ENCODE results near the gene SERINC5.
"Not testable (repeated sequence)": the region's sequence is repeated elsewhere in the genome, so short reads cannot be mapped to it uniquely, and the experiment has no call there.

Gene SERINC5
- 112 to 228 (median 220) reads per million in 3 donors for total RNA-seq

- peak within 1 kb of the TSS; percentile 86 for H3K27ac ChIP-seq (ENCODE audit: insufficient read depth, low read length, poor library complexity, severe bottlenecking)
- peak within 1 kb of the TSS; percentile 93 for H3K4me3 ChIP-seq (ENCODE audit: insufficient read depth, low read depth, low read length, poor library complexity, severe bottlenecking)
- peaks cover 17% of the 10 kb centered on the region for H3K4me1 ChIP-seq (ENCODE audit: control insufficient read depth, insufficient read depth, low read length, poor library complexity, severe bottlenecking)
- H3K36me3 ChIP-seq (ENCODE audit: control insufficient read depth, insufficient read depth, low read length): no peaks in the 10 kb centered on the region
- H3K27me3 ChIP-seq (replicated peaks; ENCODE audit: control insufficient read depth, insufficient read depth, low read length, poor library complexity, severe bottlenecking): no peaks in the 10 kb centered on the region
- peak; percentile 74 to 82 (median 80) for DNase-seq
- H3K9me3 ChIP-seq (ENCODE audit: control insufficient read depth, low read length): no peaks in the 10 kb centered on the region
These were observed at the start of gene SERINC5 for GRCh38 chr5:80255811-80256712. SERINC5 (minus strand) TSS chr5:80256048; CDS start chr5:80255922, 126 bp downstream.

DNA sequence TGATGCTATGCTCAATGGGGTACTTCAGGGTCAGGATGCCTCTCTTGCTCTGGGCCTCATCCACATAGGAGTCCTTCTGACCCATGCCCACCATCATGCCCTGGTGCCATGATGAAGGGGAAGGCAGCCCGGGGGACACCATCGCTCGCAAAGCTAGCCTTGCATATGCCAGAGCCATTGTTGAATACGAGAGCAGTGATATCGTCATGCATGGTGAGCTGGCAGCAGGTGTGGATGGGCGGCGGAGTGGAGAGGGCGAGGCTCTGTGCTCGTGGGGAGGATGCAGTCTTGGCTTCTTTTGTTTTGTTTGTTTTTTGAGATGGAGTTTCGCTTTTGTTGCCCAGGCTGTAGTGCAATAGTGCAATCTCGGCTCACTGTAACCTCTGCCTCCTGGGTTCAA lies 46.8 kb upstream of the SERINC5 start:
- DNase-seq: no peak
- no peaks in the 10 kb centered on the region for H3K9me3 ChIP-seq (ENCODE audit: control insufficient read depth, low read length)
- H3K4me1 ChIP-seq (ENCODE audit: control insufficient read depth, insufficient read depth, low read length, poor library complexity, severe bottlenecking): no peaks in the 10 kb centered on the region
- H3K36me3 ChIP-seq (ENCODE audit: control insufficient read depth, insufficient read depth, low read length): no peaks in the 10 kb centered on the region
- H3K4me3 ChIP-seq (ENCODE audit: insufficient read depth, low read depth, low read length, poor library complexity, severe bottlenecking): no peak overlapping the region
- no peaks in the 10 kb centered on the region for H3K27me3 ChIP-seq (replicated peaks; ENCODE audit: control insufficient read depth, insufficient read depth, low read length, poor library complexity, severe bottlenecking)
- no peak overlapping the region for H3K27ac ChIP-seq (ENCODE audit: insufficient read depth, low read length, poor library complexity, severe bottlenecking)

GRCh38 chr5:80301342-80301741 lies 45.5 kb upstream of the SERINC5 start:
- not testable (repeated sequence) for H3K4me3 ChIP-seq (ENCODE audit: insufficient read depth, low read depth, low read length, poor library complexity, severe bottlenecking); H3K9me3 ChIP-seq (ENCODE audit: control insufficient read depth, low read length); H3K27me3 ChIP-seq (replicated peaks; ENCODE audit: control insufficient read depth, insufficient read depth, low read length, poor library complexity, severe bottlenecking); H3K4me1 ChIP-seq (ENCODE audit: control insufficient read depth, insufficient read depth, low read length, poor library complexity, severe bottlenecking); H3K27ac ChIP-seq (ENCODE audit: insufficient read depth, low read length, poor library complexity, severe bottlenecking); DNase-seq; H3K36me3 ChIP-seq (ENCODE audit: control insufficient read depth, insufficient read depth, low read length)

DNA sequence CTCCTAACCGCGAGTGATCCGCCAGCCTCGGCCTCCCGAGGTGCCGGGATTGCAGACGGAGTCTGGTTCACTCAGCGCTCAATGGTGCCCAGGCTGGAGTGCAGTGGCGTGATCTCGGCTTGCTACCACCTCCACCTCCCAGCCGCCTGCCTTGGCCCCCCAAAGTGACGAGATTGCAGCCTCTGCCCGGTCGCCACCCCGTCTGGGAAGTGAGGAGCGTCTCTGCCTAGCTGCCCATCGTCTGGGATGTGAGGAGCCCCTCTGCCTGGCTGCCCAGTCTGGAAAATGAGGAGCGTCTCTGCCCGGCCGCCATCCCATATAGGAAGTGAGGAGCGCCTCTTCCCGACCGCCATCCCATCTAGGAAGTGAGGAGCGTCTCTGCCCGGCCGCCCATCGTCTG lies 44.9 kb upstream of the SERINC5 start:
- DNase-seq; H3K4me3 ChIP-seq (ENCODE audit: insufficient read depth, low read depth, low read length, poor library complexity, severe bottlenecking); H3K27me3 ChIP-seq (replicated peaks; ENCODE audit: control insufficient read depth, insufficient read depth, low read length, poor library complexity, severe bottlenecking); H3K27ac ChIP-seq (ENCODE audit: insufficient read depth, low read length, poor library complexity, severe bottlenecking); H3K36me3 ChIP-seq (ENCODE audit: control insufficient read depth, insufficient read depth, low read length); H3K4me1 ChIP-seq (ENCODE audit: control insufficient read depth, insufficient read depth, low read length, poor library complexity, severe bottlenecking); H3K9me3 ChIP-seq (ENCODE audit: control insufficient read depth, low read length): not testable (repeated sequence)

DNA sequence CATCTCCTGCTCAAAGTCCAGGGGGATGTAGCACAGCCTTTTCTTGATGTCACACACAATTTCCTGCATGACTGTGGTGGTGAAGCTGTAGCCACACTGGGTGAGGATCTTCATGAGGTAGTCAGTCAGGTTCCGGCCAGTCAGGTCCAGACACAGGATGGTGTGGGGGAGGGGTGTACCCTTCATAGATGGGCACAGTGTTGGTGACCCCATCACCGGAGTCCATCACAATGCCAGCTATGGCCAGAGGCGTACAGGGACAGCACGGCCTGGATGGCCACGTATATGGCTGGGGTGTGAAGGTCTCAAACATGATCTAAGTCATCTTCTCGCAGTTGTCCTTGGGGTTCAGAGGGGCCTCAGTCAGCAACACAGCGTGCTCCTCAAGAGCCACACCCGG lies 44.3 kb upstream of the SERINC5 start:
- H3K4me1 ChIP-seq (ENCODE audit: control insufficient read depth, insufficient read depth, low read length, poor library complexity, severe bottlenecking): no peaks in the 10 kb centered on the region
- no peaks in the 10 kb centered on the region for H3K9me3 ChIP-seq (ENCODE audit: control insufficient read depth, low read length)
- H3K36me3 ChIP-seq (ENCODE audit: control insufficient read depth, insufficient read depth, low read length): no peaks in the 10 kb centered on the region
- DNase-seq: no peak
- no peak overlapping the region for H3K4me3 ChIP-seq (ENCODE audit: insufficient read depth, low read depth, low read length, poor library complexity, severe bottlenecking)
- no peaks in the 10 kb centered on the region for H3K27me3 ChIP-seq (replicated peaks; ENCODE audit: control insufficient read depth, insufficient read depth, low read length, poor library complexity, severe bottlenecking)
- H3K27ac ChIP-seq (ENCODE audit: insufficient read depth, low read length, poor library complexity, severe bottlenecking): no peak overlapping the region

- no peaks in the 10 kb centered on the region for H3K27me3 ChIP-seq (replicated peaks; ENCODE audit: control insufficient read depth, insufficient read depth, low read length, poor library complexity, severe bottlenecking)
- no peak for DNase-seq
- no peak overlapping the region for H3K27ac ChIP-seq (ENCODE audit: insufficient read depth, low read length, poor library complexity, severe bottlenecking)
- H3K4me1 ChIP-seq (ENCODE audit: control insufficient read depth, insufficient read depth, low read length, poor library complexity, severe bottlenecking): no peaks in the 10 kb centered on the region
- no peaks in the 10 kb centered on the region for H3K9me3 ChIP-seq (ENCODE audit: control insufficient read depth, low read length)
- no peaks in the 10 kb centered on the region for H3K36me3 ChIP-seq (ENCODE audit: control insufficient read depth, insufficient read depth, low read length)
- no peak overlapping the region for H3K4me3 ChIP-seq (ENCODE audit: insufficient read depth, low read depth, low read length, poor library complexity, severe bottlenecking)
These were observed 43.8 kb upstream of the SERINC5 start for GRCh38 chr5:80299601-80300000.

DNA sequence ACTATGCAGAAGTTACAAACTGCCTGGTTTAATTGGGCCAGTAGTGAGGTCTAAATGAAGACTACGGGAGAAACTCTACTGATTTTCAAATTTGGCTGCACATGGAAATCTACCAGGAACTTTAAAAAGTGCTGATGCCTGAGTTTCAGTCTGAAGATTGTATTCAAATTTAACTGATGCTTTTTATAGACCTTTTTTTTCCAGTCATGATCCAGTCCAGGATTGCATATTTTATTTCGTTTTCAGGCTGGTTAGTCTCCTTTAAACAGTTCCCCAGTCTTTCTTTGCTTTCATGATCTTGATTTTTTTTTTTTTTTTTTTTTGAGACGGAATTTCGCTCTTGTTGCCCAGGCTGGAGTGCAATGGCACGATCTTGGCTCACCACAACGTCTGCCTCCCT lies 40.3 kb upstream of the SERINC5 start:
- Histone ChIP-seq H3K36me3 (ENCODE audit: control insufficient read depth, insufficient read depth, low read length) (no peaks in the 10 kb centered on the region), H3K27me3 (replicated peaks; ENCODE audit: control insufficient read depth, insufficient read depth, low read length, poor library complexity, severe bottlenecking) (no peaks in the 10 kb centered on the region), H3K27ac (ENCODE audit: insufficient read depth, low read length, poor library complexity, severe bottlenecking) (no peak overlapping the region), H3K9me3 (ENCODE audit: control insufficient read depth, low read length) (no peaks in the 10 kb centered on the region), H3K4me1 (ENCODE audit: control insufficient read depth, insufficient read depth, low read length, poor library complexity, severe bottlenecking) (no peaks in the 10 kb centered on the region), H3K4me3 (ENCODE audit: insufficient read depth, low read depth, low read length, poor library complexity, severe bottlenecking) (no peak overlapping the region)
- no peak for DNase-seq

DNA sequence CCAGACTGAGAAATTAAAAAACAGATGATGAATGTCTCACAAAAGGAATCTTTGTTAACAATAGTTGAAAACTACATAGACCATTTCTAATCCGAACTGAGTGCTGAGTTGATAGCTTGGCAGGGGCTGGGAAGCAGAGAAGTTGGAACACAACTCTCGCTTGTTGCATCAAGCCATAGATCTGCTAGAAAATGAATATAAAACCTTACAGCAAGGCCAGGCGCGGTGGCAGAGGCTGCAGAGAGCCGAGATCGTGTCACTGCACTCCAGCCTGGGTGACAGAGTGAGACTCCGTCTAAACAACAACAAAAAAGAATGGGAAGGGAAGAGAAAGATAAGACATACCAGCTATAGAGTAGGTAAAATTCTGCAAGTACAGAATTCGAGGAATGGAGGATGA lies 35.9 kb upstream of the SERINC5 start:
- Histone ChIP-seq H3K4me3 (ENCODE audit: insufficient read depth, low read depth, low read length, poor library complexity, severe bottlenecking) (no peak overlapping the region), H3K27me3 (replicated peaks; ENCODE audit: control insufficient read depth, insufficient read depth, low read length, poor library complexity, severe bottlenecking) (no peaks in the 10 kb centered on the region), H3K9me3 (ENCODE audit: control insufficient read depth, low read length) (no peaks in the 10 kb centered on the region), H3K27ac (ENCODE audit: insufficient read depth, low read length, poor library complexity, severe bottlenecking) (no peak overlapping the region), H3K36me3 (ENCODE audit: control insufficient read depth, insufficient read depth, low read length) (no peaks in the 10 kb centered on the region), H3K4me1 (ENCODE audit: control insufficient read depth, insufficient read depth, low read length, poor library complexity, severe bottlenecking) (no peaks in the 10 kb centered on the region)
- no peak for DNase-seq

GRCh38 chr5:80289320-80289719 lies 33.5 kb upstream of the SERINC5 start:
- Histone ChIP-seq H3K27ac (ENCODE audit: insufficient read depth, low read length, poor library complexity, severe bottlenecking) (no peak overlapping the region), H3K36me3 (ENCODE audit: control insufficient read depth, insufficient read depth, low read length) (no peaks in the 10 kb centered on the region), H3K4me1 (ENCODE audit: control insufficient read depth, insufficient read depth, low read length, poor library complexity, severe bottlenecking) (no peaks in the 10 kb centered on the region), H3K27me3 (replicated peaks; ENCODE audit: control insufficient read depth, insufficient read depth, low read length, poor library complexity, severe bottlenecking) (no peaks in the 10 kb centered on the region), H3K4me3 (ENCODE audit: insufficient read depth, low read depth, low read length, poor library complexity, severe bottlenecking) (no peak overlapping the region), H3K9me3 (ENCODE audit: control insufficient read depth, low read length) (no peaks in the 10 kb centered on the region)
- DNase-seq: no peak

GRCh38 chr5:80288177-80288576 lies 32.3 kb upstream of the SERINC5 start:
- no peaks in the 10 kb centered on the region for H3K4me1 ChIP-seq (ENCODE audit: control insufficient read depth, insufficient read depth, low read length, poor library complexity, severe bottlenecking)
- no peaks in the 10 kb centered on the region for H3K36me3 ChIP-seq (ENCODE audit: control insufficient read depth, insufficient read depth, low read length)
- no peak for DNase-seq
- no peak overlapping the region for H3K4me3 ChIP-seq (ENCODE audit: insufficient read depth, low read depth, low read length, poor library complexity, severe bottlenecking)
- no peaks in the 10 kb centered on the region for H3K9me3 ChIP-seq (ENCODE audit: control insufficient read depth, low read length)
- no peak overlapping the region for H3K27ac ChIP-seq (ENCODE audit: insufficient read depth, low read length, poor library complexity, severe bottlenecking)
- H3K27me3 ChIP-seq (replicated peaks; ENCODE audit: control insufficient read depth, insufficient read depth, low read length, poor library complexity, severe bottlenecking): no peaks in the 10 kb centered on the region

All from effector memory CD4-positive, alpha-beta T cell (primary cell).